GM23248 (cell line): ENCODE data around the gene RAB4B. TPM values are rescaled to one million over a fixed set of nuclear protein-coding genes. Genes with fewer than 3 reads are reported as not detected.
"Not testable (repeated sequence)": the region's sequence is repeated elsewhere in the genome, so short reads cannot be mapped to it uniquely, and the experiment has no call there.

Experiments used
- DNase-seq: peaks from one replicate; pipeline ENCODE4 v3.0.0-alpha.2; 2015
- H2AFZ ChIP-seq: fragments of 200-600 bp; sonication (generic); 2 replicates; pipeline ENCODE4 v1.6.1; 2016; ENCODE audit warnings: antibody characterized with exemption
- H3F3A ChIP-seq: fragments of 200-600 bp; sonication (generic); 2 replicates; pipeline ENCODE4 v1.6.1; 2016; ENCODE audit warnings: mild to moderate bottlenecking, antibody characterized with exemption, mixed run types; ENCODE audit not compliant: insufficient read depth
- H3K27ac ChIP-seq: fragments of 200-600 bp; sonication (generic); 2 replicates; pipeline ENCODE4 v1.5.1; 2016; ENCODE audit warnings: mild to moderate bottlenecking
- H3K27me3 ChIP-seq: fragments of 200-600 bp; sonication (generic); replicated peaks from 2 replicates; pipeline ENCODE4 v1.6.1; 2016; ENCODE audit warnings: mild to moderate bottlenecking; ENCODE audit not compliant: insufficient read depth
- H3K36me3 ChIP-seq: fragments of 200-600 bp; sonication (generic); 2 replicates; pipeline ENCODE4 v1.6.1; 2016; ENCODE audit warnings: low read depth, mild to moderate bottlenecking
- H3K4me1 ChIP-seq: fragments of 200-600 bp; sonication (generic); 2 replicates; pipeline ENCODE4 v1.6.1; 2016; ENCODE audit warnings: mild to moderate bottlenecking; ENCODE audit not compliant: insufficient read depth
- H3K4me2 ChIP-seq: fragments of 200-600 bp; sonication (generic); one replicate; pipeline ENCODE4 v1.6.1; 2016; ENCODE audit warnings: mild to moderate bottlenecking; ENCODE audit not compliant: unreplicated experiment
- H3K4me3 ChIP-seq: fragments of 200-600 bp; sonication (generic); 2 replicates; pipeline ENCODE4 v1.5.1; 2016; ENCODE audit warnings: mild to moderate bottlenecking
- H3K79me2 ChIP-seq: fragments of 200-600 bp; sonication (generic); 2 replicates; pipeline ENCODE4 v1.6.1; 2016; ENCODE audit warnings: mild to moderate bottlenecking; ENCODE audit not compliant: insufficient read depth
- H3K9ac ChIP-seq: fragments of 200-600 bp; sonication (generic); 2 replicates; pipeline ENCODE4 v1.6.1; 2016; ENCODE audit warnings: mild to moderate bottlenecking
- H3K9me2 ChIP-seq: fragments of 200-600 bp; sonication (generic); 2 replicates; pipeline ENCODE4 v1.6.1; 2016; ENCODE audit warnings: mixed run types, mild to moderate bottlenecking, moderate library complexity; ENCODE audit not compliant: insufficient read depth
- H3K9me3 ChIP-seq: fragments of 200-600 bp; sonication (generic); one replicate; pipeline ENCODE4 v1.6.1; 2017; ENCODE audit warnings: low read depth
- H4K20me1 ChIP-seq: fragments of 200-600 bp; sonication (generic); 2 replicates; pipeline ENCODE4 v1.6.0; 2016; ENCODE audit not compliant: insufficient read depth
- EZH2 ChIP-seq: fragments of 200-600 bp; sonication (generic); IDR thresholded peaks from 2 replicates; pipeline ENCODE4 v1.6.1; 2018; ENCODE audit warnings: antibody characterized with exemption, mild to moderate bottlenecking; ENCODE audit not compliant: insufficient read depth, poor library complexity, severe bottlenecking
- EZH2phosphoT487 ChIP-seq: fragments of 200-600 bp; sonication (generic); IDR thresholded peaks from 2 replicates; pipeline ENCODE4 v1.6.1; 2018; ENCODE audit warnings: antibody characterized with exemption, moderate library complexity, mild to moderate bottlenecking, low read depth; ENCODE audit not compliant: insufficient read depth
- WGBS, 2 experiments: methylation state at CpG; one replicate each; pipeline ENCODE4 v1.1.6; 2015 to 2017; ENCODE audit warnings: low lambda C conversion rate in 2 of 2, low coverage in 1 of 2; ENCODE audit errors: missing lambda C conversion rate in 2 of 2; 5-methylcytosine and 5-hydroxymethylcytosine counted together
- in situ Hi-C: fragments of 300-500 bp; cut with MboI; formaldehyde crosslinking; loops from 2 replicates; pipeline ENCODE4 v1.15.0; 2020
- polyA plus RNA-seq: library from polyadenylated mRNA; unstranded; fragments of >200 nt; fragmentation: Nextera tagmentation; extraction: Ambion mirVana; gene quantifications from 2 replicates; pipeline ENCODE4 v1.2.1, GENCODE V29; 2016
- total RNA-seq: library from RNA; depleted of rRNA; stranded (reverse); fragments of >200 nt; shearing (Covaris generic); gene quantifications from 2 replicates; pipeline ENCODE4 v1.2.3, GENCODE V29; 2014

RAB4B gene
- total and polyA plus RNA-seq, 2 experiments from 2014 or later = 23.2 to 25.6 TPM

DNA sequence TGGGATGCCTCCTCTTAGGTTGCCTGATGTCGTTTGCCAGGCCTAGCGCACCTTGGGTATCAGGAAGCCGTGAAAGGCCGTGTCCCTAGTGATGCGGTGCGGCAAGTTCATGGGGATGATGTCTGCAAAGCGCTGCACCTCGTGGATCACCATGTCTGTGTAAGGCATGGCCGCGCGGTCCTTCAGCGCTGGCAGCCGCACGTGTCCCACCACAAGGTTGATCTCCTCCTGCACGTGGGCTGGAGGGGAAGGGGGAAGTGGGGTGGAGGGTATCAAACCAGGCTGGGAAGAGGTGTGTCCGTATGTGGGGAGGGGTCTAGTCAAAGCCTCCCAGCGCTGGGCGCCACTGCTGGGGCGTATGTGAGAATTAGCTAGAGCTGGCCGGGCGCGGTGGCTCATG lies 44.1 kb downstream of the RAB4B start:
- Histone ChIP-seq H3K27me3 (no peaks in the 10 kb centered on the region), H3K9me2 (no peaks in the 10 kb centered on the region), H3K27ac (no peak overlapping the region), H3K4me2 (no peak overlapping the region), H3F3A (peaks cover 7% of the 10 kb centered on the region), H3K4me1 (no peaks in the 10 kb centered on the region), H4K20me1 (no peaks in the 10 kb centered on the region), H3K4me3 (no peak overlapping the region), H2AFZ (no peak overlapping the region), H3K9me3 (no peaks in the 10 kb centered on the region), H3K9ac (no peak overlapping the region), H3K36me3 (no peaks in the 10 kb centered on the region; the same call in 1 of the 2 replicates), H3K79me2 (no peaks in the 10 kb centered on the region)
- TF ChIP-seq EZH2 = no peak
- no peak for TF ChIP-seq EZH2phosphoT487
- no peak for DNase-seq
- in situ Hi-C loops = no loop called here
- 90 to 93% methylated on average over 16 to 22 of the region's 22 CpGs for WGBS, 2 experiments

DNA sequence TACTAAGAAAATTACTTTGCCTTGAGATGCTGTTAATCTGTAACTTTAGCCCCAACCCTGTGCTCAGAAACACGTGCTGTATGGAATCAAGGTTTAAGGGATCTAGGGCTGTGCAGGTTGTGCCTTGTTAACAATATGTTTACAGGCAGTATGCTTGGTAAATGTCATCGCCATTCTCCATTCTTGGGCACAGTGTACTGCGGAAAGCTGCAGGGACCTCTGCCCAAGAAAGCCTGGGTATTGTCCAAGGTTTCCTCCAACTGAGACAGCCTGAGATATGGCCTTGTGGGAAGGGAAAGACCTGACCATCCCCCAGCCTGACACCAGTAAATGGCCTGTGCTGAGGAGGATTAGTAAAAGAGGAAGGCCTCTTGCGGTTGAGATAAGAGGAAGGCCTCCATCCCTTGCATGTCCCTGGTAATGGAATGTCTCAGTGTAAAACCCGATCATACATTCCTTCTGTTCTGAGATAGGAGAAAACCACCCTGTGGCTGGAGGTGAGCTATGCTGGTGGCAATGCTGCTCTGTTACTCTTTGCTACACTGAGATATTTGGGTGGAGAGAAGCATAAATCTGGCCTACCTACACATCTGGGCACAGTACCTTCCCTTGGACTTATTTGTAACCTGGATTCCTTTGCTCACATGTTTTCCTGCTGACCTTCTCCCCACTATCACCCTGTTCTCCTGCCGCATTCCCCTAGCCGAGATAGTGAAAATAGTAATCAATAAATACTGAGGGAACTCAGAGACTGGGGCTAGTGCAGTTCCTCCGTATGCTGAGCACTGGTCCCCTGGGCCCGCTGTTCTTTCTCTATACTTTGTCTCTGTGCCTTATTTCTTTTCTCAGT lies 44.9 kb downstream of the RAB4B start:
- H3K9me2 ChIP-seq, H3K9ac ChIP-seq, H3K27me3 ChIP-seq, H3K36me3 ChIP-seq, H3F3A ChIP-seq, H3K4me1 ChIP-seq, DNase-seq, H3K27ac ChIP-seq, H4K20me1 ChIP-seq, in situ Hi-C loops, H3K79me2 ChIP-seq, H3K4me3 ChIP-seq, H3K9me3 ChIP-seq, H2AFZ ChIP-seq, H3K4me2 ChIP-seq: not testable (repeated sequence)
- WGBS, 2 experiments = 81 to 85% methylated on average over 9 of the region's 9 CpGs

DNA sequence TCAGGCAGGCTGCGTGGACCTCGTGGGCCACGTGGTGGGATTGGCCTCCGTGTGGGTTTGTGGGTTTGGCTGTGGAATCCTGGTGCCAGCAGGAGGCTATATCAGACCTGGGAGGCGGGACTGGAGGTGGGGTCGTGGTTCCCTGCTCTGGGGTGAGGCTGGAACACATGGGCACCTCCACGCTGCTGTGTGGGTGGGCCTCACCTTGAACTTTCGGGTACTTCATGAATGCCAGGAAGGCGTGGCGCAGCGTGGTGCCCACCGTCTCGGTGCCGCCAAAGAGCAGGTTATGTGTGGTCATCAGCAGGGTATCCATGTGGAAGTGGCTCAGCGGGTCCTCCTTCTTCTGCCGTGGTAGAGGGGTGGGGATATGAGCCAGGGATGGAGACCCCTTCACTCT lies 46.9 kb downstream of the RAB4B start:
- H3F3A ChIP-seq, DNase-seq, H3K9ac ChIP-seq, H3K4me1 ChIP-seq, H3K4me2 ChIP-seq, H3K27ac ChIP-seq, H2AFZ ChIP-seq, H3K4me3 ChIP-seq, H3K9me3 ChIP-seq, in situ Hi-C loops, H3K79me2 ChIP-seq, H4K20me1 ChIP-seq, H3K9me2 ChIP-seq, H3K27me3 ChIP-seq, H3K36me3 ChIP-seq: not testable (repeated sequence)
- 86 to 89% methylated on average over 13 to 16 of the region's 16 CpGs for WGBS, 2 experiments

DNA sequence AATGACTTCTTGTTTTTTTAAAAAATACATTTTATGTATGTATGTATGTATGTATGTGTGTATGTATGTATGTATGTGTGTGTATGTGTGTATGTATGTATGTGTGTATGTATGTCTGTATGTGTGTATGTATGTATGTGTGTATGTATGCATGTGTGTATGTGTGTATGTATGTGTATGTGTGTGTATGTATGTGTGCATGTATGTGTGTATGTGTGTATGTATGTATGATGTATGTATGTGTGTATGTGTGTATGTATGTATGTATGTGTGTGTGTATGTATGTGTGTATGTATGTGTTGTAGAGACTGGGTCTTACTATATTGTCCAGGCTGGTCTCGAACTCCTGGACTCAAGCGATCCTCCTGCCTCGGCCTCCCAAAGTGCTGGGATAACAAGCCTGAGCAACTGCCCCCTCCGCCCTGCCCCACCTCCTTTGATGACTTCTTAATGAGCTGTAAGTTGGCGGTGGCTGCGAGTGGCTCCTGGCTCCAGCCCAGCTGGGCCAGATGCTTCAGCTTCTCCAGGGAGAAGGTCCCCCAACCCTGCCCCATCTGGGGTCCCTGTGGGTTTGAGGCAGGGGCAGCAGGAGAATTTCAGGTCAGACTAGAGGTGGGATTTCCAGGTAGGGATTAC lies 47.5 kb downstream of the RAB4B start:
- H3K27me3 ChIP-seq, H3K36me3 ChIP-seq, H3K9ac ChIP-seq, in situ Hi-C loops, H3K9me3 ChIP-seq, DNase-seq, H4K20me1 ChIP-seq, H3K4me1 ChIP-seq, H3K4me3 ChIP-seq, H3K27ac ChIP-seq, H3K79me2 ChIP-seq, H3K4me2 ChIP-seq, H3F3A ChIP-seq, H3K9me2 ChIP-seq, H2AFZ ChIP-seq: not testable (repeated sequence)
- WGBS, 2 experiments = 79 to 80% methylated on average over 6 of the region's 6 CpGs

DNA sequence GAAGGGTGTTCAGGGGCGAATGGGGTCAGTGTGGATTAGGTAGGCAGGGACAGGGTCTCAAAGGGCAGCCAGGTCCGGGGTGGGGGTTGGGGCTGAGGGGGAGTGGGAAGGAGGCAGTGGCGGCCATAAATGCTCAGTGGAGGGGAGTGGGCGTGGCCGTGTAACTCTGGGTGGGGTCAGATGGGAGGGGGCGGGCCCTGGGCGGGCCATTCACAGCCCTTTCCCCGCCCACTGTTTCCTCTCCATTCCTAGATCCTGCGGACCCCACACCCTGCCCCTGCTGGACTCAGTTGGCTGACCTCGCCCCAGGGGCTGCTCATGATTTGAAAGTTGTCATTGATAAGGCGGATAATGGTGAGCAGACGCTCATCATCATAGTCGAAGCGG lies 48.3 kb downstream of the RAB4B start:
- H3K4me3 ChIP-seq, H3K27ac ChIP-seq, H3K9me3 ChIP-seq, in situ Hi-C loops, H3K9ac ChIP-seq, H3K9me2 ChIP-seq, H2AFZ ChIP-seq, H3K4me1 ChIP-seq, DNase-seq, H3F3A ChIP-seq, H3K36me3 ChIP-seq, H3K27me3 ChIP-seq, H3K4me2 ChIP-seq, H4K20me1 ChIP-seq, H3K79me2 ChIP-seq: not testable (repeated sequence)
- WGBS, 2 experiments = 83 to 85% methylated on average over 4 to 10 of the region's 14 CpGs

DNA sequence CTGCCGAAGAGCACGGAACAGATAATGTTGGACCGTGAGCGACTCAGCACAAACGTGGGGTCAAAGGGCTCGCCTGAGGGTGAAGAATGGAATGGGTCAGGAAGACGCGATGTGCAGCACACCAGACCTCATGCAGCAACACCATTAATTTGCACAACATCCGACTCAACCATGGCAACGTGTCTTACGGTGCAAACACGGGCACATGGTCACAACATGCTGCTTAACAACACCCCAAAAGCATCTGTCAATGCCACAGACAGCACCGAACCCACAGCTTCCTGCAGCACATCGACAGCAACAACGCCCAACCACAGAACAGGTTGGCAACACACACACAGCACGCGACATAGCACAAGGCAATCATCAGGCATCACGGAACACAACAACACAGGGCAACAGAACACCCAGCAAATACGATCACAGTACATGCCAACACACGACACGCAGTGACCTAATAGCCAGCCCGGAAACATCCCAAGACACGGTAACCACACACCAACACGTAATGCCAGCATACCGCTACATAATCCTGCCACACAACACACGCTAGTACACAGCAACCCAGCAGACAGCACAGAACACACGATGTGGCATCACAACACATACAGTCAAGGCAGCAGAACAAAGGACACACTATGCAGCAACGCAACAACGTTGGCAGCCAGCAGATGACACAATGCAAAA lies 48.8 kb downstream of the RAB4B start:
- H3K4me1 ChIP-seq, H3K9me3 ChIP-seq, DNase-seq, H3K9ac ChIP-seq, H3F3A ChIP-seq, H3K27ac ChIP-seq, H2AFZ ChIP-seq, H3K4me2 ChIP-seq, H3K9me2 ChIP-seq, H3K27me3 ChIP-seq, H3K4me3 ChIP-seq, H3K36me3 ChIP-seq, H4K20me1 ChIP-seq, in situ Hi-C loops, H3K79me2 ChIP-seq: not testable (repeated sequence)
- 90% methylated on average over 29 of the region's 29 CpGs for WGBS, 2 experiments
